Colon (tissue), 2 donors: ENCODE measurements around the gene GAS2.

Experiments used
- FAIRE-seq: peaks from 2 replicates; lab custom pipeline; 2012; peaks lifted over from hg19 to GRCh38; lab: Jason Lieb, UNC
- donor health status: control.
- donor health status: control.

GAS2 gene

GRCh38 chr11:22787551-22788162 is 121.2 kb downstream of the GAS2 start:
- FAIRE-seq: peak; percentile 38

- FAIRE-seq: no peak
These were observed 126.1 kb downstream of the GAS2 start for GRCh38 chr11:22792497-22792896.

GRCh38 chr11:22795914-22796313 is 129.5 kb downstream of the GAS2 start:
- no peak for FAIRE-seq

- no peak for FAIRE-seq
These were observed 130.6 kb downstream of the GAS2 start for GRCh38 chr11:22797047-22797446.

- FAIRE-seq: no peak
These were observed 132.5 kb downstream of the GAS2 start for GRCh38 chr11:22798901-22799300.

GRCh38 chr11:22800482-22800881 is 134.1 kb downstream of the GAS2 start:
- FAIRE-seq: no peak

- FAIRE-seq: no peak
These were observed 136.4 kb downstream of the GAS2 start for GRCh38 chr11:22802861-22803260.

- no peak for FAIRE-seq
These were observed 141.0 kb downstream of the GAS2 start for GRCh38 chr11:22807391-22807790.

- FAIRE-seq: no peak
These were observed 141.6 kb downstream of the GAS2 start for GRCh38 chr11:22807855-22808570.

- no peak for FAIRE-seq
These were observed 142.3 kb downstream of the GAS2 start for GRCh38 chr11:22808571-22809197.

- no peak for FAIRE-seq
These were observed 143.5 kb downstream of the GAS2 start for GRCh38 chr11:22809893-22810292.

- FAIRE-seq: no peak
These were observed 155.8 kb downstream of the GAS2 start for GRCh38 chr11:22822203-22822602.

GRCh38 chr11:22828373-22828772 is 162.0 kb downstream of the GAS2 start:
- no peak for FAIRE-seq

- no peak for FAIRE-seq
These were observed 163.0 kb downstream of the GAS2 start, which contains the start of gene SVIP for GRCh38 chr11:22829231-22830081. Gene SVIP, minus strand, starts transcription at chr11:22829801. Its CDS starts 53 bp downstream, at chr11:22829748.

- FAIRE-seq: no peak
These were observed 163.6 kb downstream of the GAS2 start for GRCh38 chr11:22830082-22830414.

GRCh38 chr11:22832315-22833015 is 166.1 kb downstream of the GAS2 start:
- FAIRE-seq: no peak

GRCh38 chr11:22846726-22847125 is 180.3 kb downstream of the GAS2 start:
- no peak for FAIRE-seq

GRCh38 chr11:22851477-22851876 is 185.1 kb downstream of the GAS2 start:
- FAIRE-seq: no peak

- FAIRE-seq: no peak
These were observed 193.3 kb downstream of the GAS2 start for GRCh38 chr11:22859756-22860155.

- no peak for FAIRE-seq
These were observed 193.8 kb downstream of the GAS2 start, which contains the start of gene CCDC179 for GRCh38 chr11:22860241-22860640. Gene CCDC179, minus strand, starts transcription at chr11:22860474. Its CDS starts 53 bp downstream, at chr11:22860421.
